Subcutaneous adipose tissue (tissue), 4 donors: ENCODE measurements around the gene CTU2. TPM values are rescaled to one million over a fixed set of nuclear protein-coding genes. Genes with fewer than 3 reads are reported as not detected.

Experiments
- total RNA-seq, 4 donors: library from RNA; depleted of rRNA; stranded (reverse); fragments of >200 nt; gene quantifications; one replicate each; pipeline ENCODE4 v1.1.0, GENCODE V29; 2016
- TF ChIP-seq, protein P1 (sequence below): fragments of 450-650 bp; IDR thresholded peaks from one replicate; pipeline ENCODE4 v1.5.1; 2016; ENCODE audit warnings: low read depth, mild to moderate bottlenecking, control low read depth, antibody characterized with exemption, moderate library complexity

CTU2 gene
- total RNA-seq, 4 donors from 2014 or later: 3.2 to 6.0 (median 4.8) TPM

DNA sequence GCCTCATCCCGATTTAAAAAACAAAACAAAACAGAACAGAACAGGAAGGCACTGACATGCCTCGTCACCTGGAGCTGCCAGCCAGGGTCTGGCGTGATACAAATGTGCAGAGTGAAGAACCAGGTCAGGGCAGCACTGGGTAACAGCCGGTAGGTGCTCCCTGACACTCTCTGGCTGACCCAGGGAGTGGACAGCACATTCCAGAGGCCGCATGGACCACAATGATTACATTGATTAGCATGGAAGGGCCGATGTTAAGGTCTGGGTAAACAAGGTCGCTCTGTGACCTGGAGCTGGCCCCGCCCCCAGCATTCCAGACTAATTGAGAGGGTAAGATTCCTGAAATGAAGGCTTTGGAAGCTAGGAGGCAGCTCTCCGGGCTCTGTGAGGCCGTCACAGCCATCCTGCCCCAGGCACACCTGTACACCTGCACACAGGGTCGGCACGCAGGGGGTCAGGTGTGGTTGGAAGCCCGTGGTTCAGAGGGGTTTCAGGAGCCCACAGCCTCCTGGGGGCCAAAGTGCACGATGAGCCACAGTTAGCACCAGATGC lies 57.3 kb downstream of the CTU2 start:
- TF ChIP-seq, protein P1, sequence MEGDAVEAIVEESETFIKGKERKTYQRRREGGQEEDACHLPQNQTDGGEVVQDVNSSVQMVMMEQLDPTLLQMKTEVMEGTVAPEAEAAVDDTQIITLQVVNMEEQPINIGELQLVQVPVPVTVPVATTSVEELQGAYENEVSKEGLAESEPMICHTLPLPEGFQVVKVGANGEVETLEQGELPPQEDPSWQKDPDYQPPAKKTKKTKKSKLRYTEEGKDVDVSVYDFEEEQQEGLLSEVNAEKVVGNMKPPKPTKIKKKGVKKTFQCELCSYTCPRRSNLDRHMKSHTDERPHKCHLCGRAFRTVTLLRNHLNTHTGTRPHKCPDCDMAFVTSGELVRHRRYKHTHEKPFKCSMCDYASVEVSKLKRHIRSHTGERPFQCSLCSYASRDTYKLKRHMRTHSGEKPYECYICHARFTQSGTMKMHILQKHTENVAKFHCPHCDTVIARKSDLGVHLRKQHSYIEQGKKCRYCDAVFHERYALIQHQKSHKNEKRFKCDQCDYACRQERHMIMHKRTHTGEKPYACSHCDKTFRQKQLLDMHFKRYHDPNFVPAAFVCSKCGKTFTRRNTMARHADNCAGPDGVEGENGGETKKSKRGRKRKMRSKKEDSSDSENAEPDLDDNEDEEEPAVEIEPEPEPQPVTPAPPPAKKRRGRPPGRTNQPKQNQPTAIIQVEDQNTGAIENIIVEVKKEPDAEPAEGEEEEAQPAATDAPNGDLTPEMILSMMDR: no peak

DNA sequence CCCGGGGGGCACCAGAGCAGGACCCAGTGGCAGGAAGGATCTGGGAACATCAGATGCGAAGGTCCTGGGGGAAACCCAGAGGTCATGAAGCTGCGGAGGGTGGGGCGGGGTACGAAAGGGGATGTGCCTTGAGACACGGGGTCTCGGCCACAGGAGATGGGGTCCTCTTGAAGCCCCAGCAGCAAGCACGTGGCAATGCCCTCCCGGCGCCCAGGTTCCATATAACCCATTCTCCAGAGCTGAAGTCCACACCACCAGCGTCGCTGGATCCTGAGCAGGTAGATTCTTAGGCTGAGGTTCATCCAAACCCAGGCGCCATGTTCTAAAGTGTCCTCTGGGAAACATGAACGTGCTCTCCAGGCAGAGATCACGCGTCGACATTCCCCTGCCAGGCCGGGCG lies 57.8 kb downstream of the CTU2 start:
- TF ChIP-seq, protein P1: no peak

DNA sequence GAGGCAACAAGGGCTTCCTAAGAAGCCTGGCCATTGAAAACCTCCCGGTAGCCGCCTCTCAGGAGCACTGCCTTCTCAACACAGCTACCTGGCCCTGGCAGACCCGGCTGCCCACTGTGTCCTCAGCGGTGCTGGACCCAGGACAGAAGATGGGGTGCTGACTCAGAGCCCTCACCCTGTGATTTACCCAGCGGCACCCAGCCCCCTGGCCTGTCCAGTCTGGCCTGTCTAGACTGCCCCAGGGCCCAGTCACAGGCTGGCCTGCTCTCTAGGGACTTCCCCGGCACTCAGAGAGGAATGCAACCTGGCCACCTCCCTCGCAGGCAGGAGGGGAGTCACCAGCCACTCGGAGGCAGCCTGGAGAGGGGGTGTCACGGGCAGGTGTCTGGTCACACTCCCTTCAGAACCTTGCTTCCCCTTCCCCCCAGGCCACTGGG lies 58.6 kb downstream of the CTU2 start:
- TF ChIP-seq, protein P1: no peak

Other genes starting within 250 kb of the CTU2 start
- gene ZC3H18, start 136.1 kb upstream of the CTU2 start, total RNA-seq: 10 to 100 TPM in 2 of 4 donors, 1 to 10 TPM in 2; 8.8 to 19.2 (median 13.5) TPM
- not detected for gene IL17C, start 67.9 kb upstream of the CTU2 start, total RNA-seq
- gene CYBA, start 55.5 kb upstream of the CTU2 start, total RNA-seq: 100 to 1,000 TPM in 3 of 4 donors, 10 to 100 TPM in 1; 78.0 to 495 (median 196) TPM
- gene MVD, start 43.4 kb upstream of the CTU2 start, total RNA-seq: 10 to 100 TPM; 10.1 to 23.4 (median 16.9) TPM
- gene SNAI3, start 20.0 kb upstream of the CTU2 start, total RNA-seq: 1 to 10 TPM in 3 of 4 donors, under 1 TPM in 1; 0.94 to 2.0 (median 1.5) TPM
- 10 to 100 TPM; 15.4 to 26.2 (median 19.7) TPM for gene RNF166, start 95 bp upstream of the CTU2 start, total RNA-seq
- 100 to 1,000 TPM; 101 to 364 (median 121) TPM for gene PIEZO1, start 78.7 kb downstream of the CTU2 start, total RNA-seq
- gene CDT1, start 97.3 kb downstream of the CTU2 start, total RNA-seq: 1 to 10 TPM in 2 of 4 donors, not detected in 2; 1.1 to 2.0 TPM
- gene APRT, start 105.4 kb downstream of the CTU2 start, total RNA-seq: 100 to 1,000 TPM in 2 of 4 donors, 10 to 100 TPM in 2; 74.8 to 135 (median 101) TPM
- gene GALNS, start 150.4 kb downstream of the CTU2 start, total RNA-seq: 10 to 100 TPM; 17.2 to 48.6 (median 18.2) TPM
- gene TRAPPC2L, start 150.6 kb downstream of the CTU2 start, total RNA-seq: 10 to 100 TPM; 30.9 to 49.4 (median 35.4) TPM
- gene PABPN1L, start 160.2 kb downstream of the CTU2 start, total RNA-seq: not detected